IPS-NIHi7 (cell line): Measurements from ENCODE around the gene FARP1.
A peak's percentile ranks its signal among the peaks of the same experiment; 100 is the strongest.

Experiments used
- DNase-seq: peaks from one replicate; pipeline ENCODE4 v3.0.0; 2012; ENCODE audit warnings: mixed read lengths; ENCODE audit errors: extremely low spot score

FARP1 gene

DNA sequence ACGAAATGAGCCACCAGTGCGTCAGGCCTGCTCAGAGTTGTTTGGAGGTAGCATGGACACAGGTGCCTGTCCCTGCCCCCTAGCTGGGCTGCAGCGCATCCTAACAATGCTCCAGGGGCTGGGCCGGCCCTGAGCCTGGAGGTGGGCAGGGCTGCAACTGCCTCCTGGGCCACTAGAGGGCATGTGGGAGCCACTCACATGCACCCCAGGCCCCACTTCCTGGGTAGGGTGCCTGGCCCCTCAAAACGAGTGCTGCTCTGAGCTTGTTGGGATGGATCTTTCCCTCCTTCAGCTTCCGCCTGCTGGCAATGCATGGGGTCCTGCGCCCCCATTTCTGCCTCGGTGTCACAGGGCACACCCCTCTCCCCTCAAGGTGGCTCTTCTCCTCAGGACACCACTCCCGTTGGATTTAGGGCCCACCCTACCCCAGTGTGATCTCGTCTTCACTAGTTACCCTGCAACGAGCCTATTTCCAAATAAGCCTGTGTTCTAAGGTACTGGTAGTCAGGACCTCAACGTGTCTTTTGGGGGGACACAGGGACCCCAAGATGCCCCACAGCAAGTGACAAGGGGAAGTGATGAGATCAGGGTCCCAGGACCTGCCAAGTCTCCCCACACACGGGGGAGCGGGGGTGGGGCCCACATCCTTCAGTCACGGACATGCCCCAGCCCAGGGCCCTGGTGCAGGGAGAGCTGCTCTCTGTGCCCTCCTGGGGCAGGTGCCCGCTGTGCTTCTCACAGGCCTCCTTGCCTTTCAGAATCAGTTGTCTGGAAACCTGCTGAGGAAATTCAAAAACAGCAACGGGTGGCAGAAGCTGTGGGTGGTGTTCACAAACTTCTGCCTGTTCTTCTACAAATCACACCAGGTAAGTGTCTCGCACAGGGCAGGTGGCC lies 302.7 kb downstream of the FARP1 start:
- peak; percentile 91 for DNase-seq

DNA sequence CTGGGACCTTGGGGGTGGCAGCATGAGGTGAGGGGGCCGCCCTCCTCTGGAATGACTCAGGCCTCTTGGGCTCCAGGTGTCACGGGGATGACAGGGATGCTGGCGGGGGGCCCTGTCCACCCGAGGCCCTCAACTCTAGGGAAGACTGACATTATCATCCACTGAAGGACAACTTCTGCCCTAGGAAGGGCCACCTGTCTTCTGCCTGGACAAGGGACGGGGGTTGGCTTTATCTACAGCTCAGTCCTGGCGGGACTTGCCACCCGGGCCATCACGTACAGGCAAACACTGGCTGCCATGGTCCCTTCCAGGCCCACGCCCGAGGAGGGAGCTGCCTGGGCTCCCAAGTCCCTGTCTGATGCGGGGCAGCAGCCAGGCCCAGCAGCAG lies 303.3 kb downstream of the FARP1 start:
- no peak for DNase-seq

DNA sequence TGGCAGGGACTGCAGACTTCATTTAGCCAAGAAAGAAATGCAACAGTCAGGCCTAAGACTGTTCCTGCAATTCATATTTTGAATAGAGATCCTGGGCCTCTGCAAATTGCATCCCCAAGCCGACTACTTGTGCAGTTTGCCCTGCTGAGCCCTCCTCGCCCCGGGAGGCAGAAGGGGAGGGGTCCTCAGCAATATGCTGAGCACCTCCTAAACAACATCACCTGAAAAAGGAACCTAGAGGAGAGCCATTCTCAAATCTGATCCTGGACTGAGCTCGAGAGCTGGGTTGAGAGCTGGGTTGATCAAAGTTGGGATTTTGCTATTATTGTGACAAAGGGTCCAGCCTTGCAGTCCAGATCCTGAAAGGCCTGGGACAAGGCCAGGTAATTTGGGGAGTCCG lies 304.2 kb downstream of the FARP1 start:
- DNase-seq, result no peak

- DNase-seq, result peak; percentile 69
These were observed 305.2 kb downstream of the FARP1 start for GRCh38 chr13:98447881-98448641.

DNA sequence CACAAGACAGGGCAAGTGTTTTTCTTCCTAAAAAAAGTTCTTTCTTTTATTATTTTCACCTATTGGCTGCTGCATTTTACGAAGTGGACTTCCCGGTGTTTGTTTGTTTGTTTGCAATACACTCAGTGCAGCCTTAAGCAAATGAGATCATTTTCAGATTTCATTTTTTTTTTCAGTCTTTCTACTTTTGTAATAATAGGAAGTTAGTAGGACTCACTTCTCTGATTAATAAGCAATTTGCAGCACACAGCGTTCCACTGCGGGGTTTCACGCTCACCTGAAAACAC lies 305.7 kb downstream of the FARP1 start:
- no peak for DNase-seq

DNA sequence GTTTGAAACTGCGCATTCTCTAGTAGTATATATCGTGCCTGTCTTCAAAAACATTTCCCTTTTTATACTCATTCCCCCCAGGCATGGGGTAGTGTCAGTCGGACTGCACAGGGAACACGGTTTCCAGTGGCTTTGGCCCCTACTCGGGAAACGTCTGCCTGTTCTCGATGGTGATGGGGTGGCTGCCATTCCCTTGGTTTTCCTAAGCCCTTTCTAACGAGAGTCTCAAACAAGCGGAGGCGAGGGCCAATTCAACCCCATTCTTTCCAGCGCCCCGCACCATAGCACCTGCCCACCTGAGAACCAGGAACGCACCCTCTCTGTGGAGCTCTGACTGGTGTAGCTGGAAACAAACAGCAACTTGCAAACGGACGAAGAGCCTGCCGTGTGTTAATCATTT lies 306.4 kb downstream of the FARP1 start:
- no peak for DNase-seq

DNA sequence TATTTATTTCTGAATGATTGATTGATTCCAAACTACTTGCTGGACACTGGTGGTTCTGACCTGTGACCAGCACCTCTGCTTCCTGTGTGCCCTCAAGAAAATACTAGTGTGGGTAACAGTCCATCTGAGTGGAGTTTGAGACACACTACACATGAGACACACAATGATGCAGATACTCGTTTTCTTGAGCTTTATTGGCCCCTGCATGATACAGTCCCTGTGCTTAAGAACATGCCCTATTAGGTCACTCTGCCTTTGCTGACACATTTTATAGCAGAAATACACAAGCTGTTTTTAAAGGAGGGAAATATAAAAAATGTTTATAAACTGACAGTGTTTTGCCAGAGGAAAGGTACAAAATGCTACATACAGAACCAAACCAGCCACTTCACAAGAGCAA lies 307.1 kb downstream of the FARP1 start:
- no peak for DNase-seq

DNA sequence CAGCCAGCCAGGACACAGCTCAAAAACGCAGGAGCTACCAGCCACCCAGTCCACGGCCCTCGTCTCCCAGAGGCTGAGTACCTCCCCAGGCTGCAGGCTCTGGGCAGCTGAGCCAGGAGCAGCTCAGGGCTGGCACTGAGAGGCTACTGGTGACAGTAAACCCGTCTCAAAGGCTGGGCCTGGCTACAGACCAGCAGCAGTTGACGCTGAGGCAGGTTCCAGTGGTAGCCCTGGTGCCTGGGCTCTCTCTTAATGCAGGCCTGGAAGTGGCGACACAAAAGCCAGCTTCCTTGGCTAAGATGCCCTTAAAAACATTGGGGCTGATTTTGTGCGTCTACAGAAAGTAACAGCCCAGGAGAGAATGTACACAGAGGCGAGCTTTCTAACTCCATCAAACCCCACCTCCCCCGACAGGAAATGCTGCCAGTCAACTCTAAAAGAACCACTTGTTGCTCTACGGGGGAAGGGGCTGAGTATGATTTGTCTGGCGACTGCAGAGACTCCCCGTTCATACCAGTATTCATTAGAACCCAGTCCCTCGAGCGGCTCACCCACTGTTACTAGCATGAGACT lies 307.7 kb downstream of the FARP1 start:
- peak; percentile 40 for DNase-seq

- DNase-seq, result no peak
These were observed 309.0 kb downstream of the FARP1 start for GRCh38 chr13:98451676-98452470.

- DNase-seq, result no peak
These were observed 310.3 kb downstream of the FARP1 start for GRCh38 chr13:98452851-98453843.

GRCh38 chr13:98454389-98454881 lies 311.5 kb downstream of the FARP1 start:
- no peak for DNase-seq

- no peak for DNase-seq
These were observed 313.5 kb downstream of the FARP1 start for GRCh38 chr13:98456413-98456845.

- no peak for DNase-seq
These were observed 314.2 kb downstream of the FARP1 start for GRCh38 chr13:98457053-98457452.

- no peak for DNase-seq
These were observed 315.5 kb downstream of the FARP1 start for GRCh38 chr13:98458431-98458830.

GRCh38 chr13:98459171-98459681 lies 316.3 kb downstream of the FARP1 start:
- DNase-seq, result no peak

DNA sequence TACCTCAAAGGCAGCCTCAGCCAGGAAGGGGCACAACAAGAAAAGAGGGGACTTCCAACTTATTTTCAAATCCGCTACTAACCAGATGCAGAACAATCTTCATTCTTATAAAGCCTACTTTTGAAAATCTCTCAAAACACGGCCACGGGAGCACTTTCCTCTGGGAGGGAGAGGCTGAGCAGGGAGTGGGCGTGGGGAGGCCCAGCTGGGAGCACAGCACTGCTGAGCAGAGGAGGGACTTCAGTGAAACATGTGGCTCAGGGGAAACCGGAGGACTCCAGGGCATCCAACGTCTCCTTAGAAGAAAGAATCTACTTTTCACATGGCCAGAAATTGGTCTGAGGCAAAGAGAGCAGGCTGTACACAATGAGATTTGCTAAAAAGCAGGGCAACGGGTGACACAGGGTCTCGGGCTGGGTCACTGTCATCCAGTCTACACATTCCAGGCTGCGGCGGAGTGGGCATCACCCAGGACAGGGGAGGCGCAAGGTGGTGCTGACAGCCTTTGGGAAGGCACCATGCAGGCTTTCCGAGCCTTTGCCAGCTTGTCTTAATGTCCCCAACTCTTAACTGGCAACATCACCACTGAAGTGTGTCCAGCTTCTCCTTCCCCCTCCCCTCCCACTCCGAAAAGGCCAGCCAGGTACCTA lies 317.0 kb downstream of the FARP1 start:
- no peak for DNase-seq

DNA sequence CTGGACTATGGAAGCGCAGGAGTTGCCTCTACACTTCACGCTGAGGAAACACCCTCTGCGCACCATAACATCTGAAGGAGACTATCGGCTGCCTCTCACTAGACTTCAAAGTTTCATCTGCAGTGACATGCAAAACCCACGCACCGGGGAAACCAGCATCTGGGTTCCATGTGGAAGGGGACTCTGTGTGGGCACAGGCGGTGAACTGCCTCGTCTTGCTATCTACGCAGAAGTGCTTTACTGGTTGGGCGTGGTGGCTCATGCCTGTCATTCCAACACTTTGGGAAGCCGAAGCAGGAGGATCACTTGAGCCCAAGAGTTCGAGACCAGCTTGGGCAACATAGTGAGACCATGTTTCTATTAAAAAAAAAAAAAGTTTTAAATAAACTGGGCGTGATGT lies 317.6 kb downstream of the FARP1 start:
- DNase-seq, result no peak

- no peak for DNase-seq
These were observed 318.8 kb downstream of the FARP1 start for GRCh38 chr13:98461486-98462240.

DNA sequence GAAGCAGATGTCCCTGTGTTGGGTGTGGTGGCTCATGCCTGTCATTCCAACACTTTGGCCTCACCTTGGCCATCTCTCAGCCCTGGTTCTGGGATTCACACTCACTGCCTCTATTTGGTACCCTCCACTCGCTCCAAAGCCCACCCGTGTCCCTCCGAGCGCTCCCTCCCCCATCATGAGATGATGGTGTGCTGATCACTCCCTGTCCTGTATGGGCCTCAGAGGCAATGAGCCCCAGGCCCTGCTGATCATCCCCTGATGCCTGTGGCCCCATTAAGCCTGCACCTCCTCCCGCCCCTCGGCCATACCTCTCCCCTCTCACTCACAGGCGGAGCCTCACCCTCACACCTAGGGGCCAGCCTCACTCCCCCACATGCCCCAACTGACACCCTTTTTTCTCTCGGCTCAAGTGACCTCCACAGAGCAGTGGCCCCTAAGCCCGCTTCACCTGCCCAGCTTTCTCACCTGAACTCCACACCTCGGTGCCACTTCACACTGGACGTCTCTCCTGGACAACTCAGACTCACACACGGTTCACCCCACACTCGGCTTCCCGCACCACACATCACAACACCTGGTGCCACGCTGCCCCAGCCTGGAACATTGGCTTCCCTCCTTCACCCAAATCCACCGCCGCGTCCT lies 319.5 kb downstream of the FARP1 start:
- DNase-seq, result no peak
